Astrocyte of the cerebellum (primary cell): ENCODE data around the gene OR51G1.

Experiments used
- DNase-seq: peaks from one replicate; pipeline ENCODE4 v3.0.0-alpha.2; 2011; ENCODE audit warnings: low read depth
- H3K4me3 ChIP-seq: 2 replicates; pipeline ENCODE4 v1.5.1; 2011; ENCODE audit warnings: mild to moderate bottlenecking, low read depth, low read length, moderate library complexity
- CTCF ChIP-seq: IDR thresholded peaks from 2 replicates; pipeline ENCODE4 v1.5.1; 2012; ENCODE audit warnings: low read length, low read depth, moderate library complexity, mild to moderate bottlenecking; ENCODE audit errors: missing control alignments
- in situ Hi-C: cut with HindIII; loops from 2 replicates; pipeline ENCODE4 v1.10.0; 2017; ENCODE audit warnings: low sequenced_read_pairs

Gene OR51G1

GRCh38 chr11:4932751-4933150, 8.6 kb upstream of the OR51G1 start:
- TF ChIP-seq CTCF, result no peak
- in situ Hi-C loops, result no loop called here

GRCh38 chr11:4926608-4927007, 2.5 kb upstream of the OR51G1 start:
- no peak for TF ChIP-seq CTCF
- in situ Hi-C loops, result no loop called here
- DNase-seq, result no peak

More at GRCh38 chr11:4932751-4933150, 8.6 kb upstream of the OR51G1 start:
- no peak for DNase-seq
- no peak overlapping the region for H3K4me3 ChIP-seq

GRCh38 chr11:4922304-4922703, 1.8 kb downstream of the OR51G1 start:
- H3K4me3 ChIP-seq, result no peak overlapping the region
- DNase-seq, result no peak
- no peak for TF ChIP-seq CTCF
- in situ Hi-C loops, result no loop called here

More at GRCh38 chr11:4926608-4927007, 2.5 kb upstream of the OR51G1 start:
- no peak overlapping the region for H3K4me3 ChIP-seq

- in situ Hi-C loops, result no loop called here
Observed at GRCh38 chr11:4921796-4922195, 2.3 kb downstream of the OR51G1 start.

GRCh38 chr11:4919250-4919649, 4.9 kb downstream of the OR51G1 start, which contains the start of gene OR51G2:
OR51G2 (minus strand) TSS chr11:4919350; CDS start chr11:4915663, 3,687 bp downstream.
- no peak for DNase-seq
- TF ChIP-seq CTCF, result no peak
- no peak within 1 kb of the TSS for H3K4me3 ChIP-seq
- in situ Hi-C loops, result no loop called here

More at GRCh38 chr11:4921796-4922195, 2.3 kb downstream of the OR51G1 start:
- no peak for TF ChIP-seq CTCF
- no peak overlapping the region for H3K4me3 ChIP-seq
- DNase-seq, result no peak

- no peak for TF ChIP-seq CTCF
- in situ Hi-C loops, result no loop called here
Observed at GRCh38 chr11:4916581-4916980, 7.6 kb downstream of the OR51G1 start.

GRCh38 chr11:4903484-4903883, 20.7 kb downstream of the OR51G1 start, which contains the start of gene OR51A7:
OR51A7 (plus strand) TSS chr11:4903783; CDS start chr11:4907370, 3,587 bp downstream.
- H3K4me3 ChIP-seq, result no peak within 1 kb of the TSS
- TF ChIP-seq CTCF, result no peak
- DNase-seq, result no peak
- in situ Hi-C loops, result no loop called here

More at GRCh38 chr11:4916581-4916980, 7.6 kb downstream of the OR51G1 start:
- DNase-seq, result no peak
- no peak overlapping the region for H3K4me3 ChIP-seq
